ENCODE measurements around the gene ABCE1.

The ABCE1 gene

DNA sequence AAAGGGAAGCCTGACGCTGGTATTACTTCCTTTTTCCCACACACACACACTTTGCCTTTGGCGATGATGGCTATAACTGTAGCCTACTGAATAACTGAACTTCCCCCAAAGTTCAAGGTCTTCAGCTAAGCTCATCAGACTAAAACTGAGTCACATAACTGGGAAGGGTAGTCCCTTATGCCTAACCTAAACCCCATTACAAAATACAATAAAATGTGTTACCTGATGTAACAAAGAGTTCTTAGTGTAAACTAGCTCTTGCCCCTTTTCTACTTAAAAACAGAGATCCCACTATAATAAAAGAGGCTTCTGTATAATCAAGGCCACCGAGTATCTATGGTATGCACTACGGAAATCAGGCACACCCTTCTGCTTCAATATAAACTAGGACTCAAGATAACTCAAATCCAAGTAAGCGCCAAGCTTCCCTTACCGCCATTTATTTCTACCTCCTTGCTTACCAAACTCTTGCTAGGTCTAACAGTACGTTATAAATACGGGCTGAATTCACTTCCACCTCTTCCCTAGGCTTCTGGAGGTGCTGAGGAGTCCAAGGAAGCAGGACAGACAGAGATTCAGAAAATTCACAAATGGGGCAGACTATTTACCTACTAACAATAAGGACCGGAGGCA lies 79.9 kb downstream of the ABCE1 start:
- peak; percentile 9 for DNase-seq

DNA sequence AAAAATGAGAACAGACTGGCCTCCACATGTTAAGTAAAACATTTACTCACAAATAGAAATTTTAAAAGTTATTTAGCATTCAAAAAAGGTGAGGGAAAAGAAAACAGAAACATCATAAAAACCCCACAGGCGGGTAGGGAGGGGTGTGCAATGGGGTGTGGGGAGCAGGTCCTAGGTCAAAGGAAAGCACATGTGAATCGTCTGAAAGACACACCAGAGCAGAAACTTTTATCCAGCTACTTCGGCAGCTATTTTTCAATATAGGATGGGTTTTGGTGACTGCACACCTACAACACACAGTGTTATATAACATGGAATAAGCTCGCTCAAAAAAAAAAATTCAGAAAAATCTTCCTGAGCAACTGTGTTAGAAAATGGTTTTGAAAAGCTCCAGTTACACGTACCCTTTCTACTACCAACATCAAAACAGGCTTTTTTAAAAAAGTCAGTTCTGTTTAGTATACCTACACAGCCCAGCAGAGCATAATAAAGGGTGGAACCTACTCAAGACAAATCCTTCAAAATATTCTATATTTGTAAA lies 80.7 kb downstream of the ABCE1 start:
- no peak for DNase-seq

Measured in fibroblast of skin of abdomen (primary cell).